Activated T-helper 17 cell treated with anti-CD3 and anti-CD28 coated beads, Interleukin-2, amount 50 U/mL, for 72 hours (primary cell): ENCODE measurements around the gene MRGPRX1. TPM values are rescaled to one million over a fixed set of nuclear protein-coding genes. Genes with fewer than 3 reads are reported as not detected.
"Not testable (repeated sequence)": the region's sequence is repeated elsewhere in the genome, so short reads cannot be mapped to it uniquely, and the experiment has no call there.

ENCODE experiments used
- ATAC-seq: fragments of 150-1000 bp; cut with Tn5 transposase; replicated peaks from 2 replicates; pipeline ENCODE4 v1.10.0; 2021; ENCODE audit warnings: mild to moderate bottlenecking, moderate library complexity
- H3K27ac Mint-ChIP-seq: one replicate; pipeline ENCODE4 v1.8.0; 2022; ENCODE audit warnings: mixed read lengths
- H3K27me3 Mint-ChIP-seq: one replicate; pipeline ENCODE4 v1.8.0; 2022; ENCODE audit warnings: mixed read lengths
- H3K36me3 Mint-ChIP-seq: one replicate; pipeline ENCODE4 v1.8.0; 2022; ENCODE audit warnings: low read depth, mild to moderate bottlenecking, mixed read lengths
- H3K4me1 Mint-ChIP-seq: one replicate; pipeline ENCODE4 v1.8.0; 2022; ENCODE audit warnings: mixed read lengths
- H3K4me3 Mint-ChIP-seq: one replicate; pipeline ENCODE4 v1.8.0; 2022; ENCODE audit warnings: mild to moderate bottlenecking, mixed read lengths
- H3K9me3 Mint-ChIP-seq: one replicate; pipeline ENCODE4 v1.8.0; 2022; ENCODE audit warnings: mixed read lengths
- total RNA-seq, 2 donors: library from RNA; stranded (reverse); gene quantifications; one replicate each; pipeline ENCODE4 v1.2.3, GENCODE V29; 2022

MRGPRX1 gene
- total RNA-seq = not detected

DNA sequence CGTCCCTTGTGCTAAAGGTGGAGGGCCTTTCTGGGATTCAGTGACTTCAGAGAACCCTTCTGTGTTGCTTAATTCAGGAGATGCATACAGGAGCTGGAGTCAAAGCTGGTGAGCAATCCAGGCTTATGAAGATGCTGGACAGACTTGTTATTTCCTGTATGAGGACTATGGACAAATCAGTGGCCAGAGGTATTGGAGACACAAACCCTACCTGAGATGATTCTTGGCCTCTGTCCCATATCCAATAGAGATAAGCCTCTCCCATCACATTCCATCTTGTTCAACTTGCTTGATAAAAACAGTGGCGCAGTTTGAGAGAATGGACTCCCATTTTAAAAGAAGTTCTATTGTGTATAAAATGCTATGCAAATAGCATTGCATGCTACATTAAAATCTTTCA, at the start of gene MRGPRX1:
Gene MRGPRX1 (minus strand): TSS at position 101 of the 400 bp plus-strand sequence. CDS start 4,630 bp downstream, outside the sequence.
- H3K4me3 Mint-ChIP-seq = no peak within 1 kb of the TSS
- ATAC-seq = no peak
- peaks cover 13% of the 10 kb centered on the region for H3K27me3 Mint-ChIP-seq
- no peaks in the 10 kb centered on the region for H3K36me3 Mint-ChIP-seq
- H3K4me1 Mint-ChIP-seq = no peaks in the 10 kb centered on the region
- no peaks in the 10 kb centered on the region for H3K9me3 Mint-ChIP-seq
- no peak within 1 kb of the TSS for H3K27ac Mint-ChIP-seq

- H3K27me3 Mint-ChIP-seq = peaks cover 10% of the 10 kb centered on the region
- no peaks in the 10 kb centered on the region for H3K4me1 Mint-ChIP-seq
- no peaks in the 10 kb centered on the region for H3K36me3 Mint-ChIP-seq
- H3K27ac Mint-ChIP-seq = no peak overlapping the region
- no peak for ATAC-seq
- no peaks in the 10 kb centered on the region for H3K9me3 Mint-ChIP-seq
- no peak overlapping the region for H3K4me3 Mint-ChIP-seq
These were observed 48.4 kb upstream of the MRGPRX1 start for GRCh38 chr11:18987454-18988231.

DNA sequence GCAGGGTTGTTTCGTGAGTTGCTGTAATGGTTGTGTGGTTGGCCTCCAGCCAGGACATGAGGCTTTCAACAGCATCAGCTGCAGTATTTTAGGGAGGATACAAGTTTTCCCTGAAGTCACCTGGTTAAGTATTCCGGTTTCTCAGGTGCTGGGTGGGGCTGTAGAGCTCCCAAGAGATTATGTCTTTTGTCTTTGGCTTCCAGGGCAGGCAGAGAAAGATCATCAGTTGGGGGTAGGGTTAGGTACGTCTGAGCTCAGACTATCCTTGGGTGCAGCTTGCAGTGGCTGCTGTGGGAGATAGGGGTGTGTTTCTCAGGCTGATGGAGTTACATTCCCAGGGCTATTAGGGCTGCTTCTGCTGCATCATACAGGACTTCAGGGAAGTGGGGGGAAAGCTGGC, 47.5 kb upstream of the MRGPRX1 start:
- Mint-ChIP-seq H3K4me1 (no peaks in the 10 kb centered on the region), H3K36me3 (no peaks in the 10 kb centered on the region), H3K27ac (no peak overlapping the region), H3K9me3 (no peaks in the 10 kb centered on the region), H3K4me3 (no peak overlapping the region), H3K27me3 (peaks cover 16% of the 10 kb centered on the region)
- ATAC-seq = no peak

DNA sequence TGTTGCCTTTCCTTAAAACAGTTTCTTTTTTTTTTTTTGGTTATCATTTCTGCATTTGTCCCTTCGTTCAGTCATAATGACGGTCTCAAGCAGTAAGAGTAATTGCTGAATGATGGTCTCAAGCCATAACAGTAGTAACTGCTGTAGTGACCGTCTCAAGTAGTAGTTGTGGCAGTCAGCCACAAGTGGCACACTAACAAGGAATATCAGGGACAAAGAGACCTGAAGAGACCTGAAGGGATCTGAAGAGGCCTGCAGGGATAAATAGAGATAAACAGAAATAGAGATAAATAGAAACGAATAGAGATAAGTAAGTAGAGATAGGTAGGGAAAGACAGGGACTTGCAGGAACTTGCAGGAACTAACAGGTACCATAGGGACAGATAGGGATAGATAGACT, 42.7 kb upstream of the MRGPRX1 start:
- ATAC-seq = no peak
- Mint-ChIP-seq H3K9me3 (no peaks in the 10 kb centered on the region), H3K36me3 (no peaks in the 10 kb centered on the region), H3K27ac (no peak overlapping the region), H3K4me1 (no peaks in the 10 kb centered on the region), H3K27me3 (peaks cover 10% of the 10 kb centered on the region), H3K4me3 (no peak overlapping the region)

- peaks cover 11% of the 10 kb centered on the region for H3K27me3 Mint-ChIP-seq
- H3K27ac Mint-ChIP-seq = no peak overlapping the region
- no peaks in the 10 kb centered on the region for H3K36me3 Mint-ChIP-seq
- H3K4me1 Mint-ChIP-seq = no peaks in the 10 kb centered on the region
- no peak overlapping the region for H3K4me3 Mint-ChIP-seq
- no peaks in the 10 kb centered on the region for H3K9me3 Mint-ChIP-seq
- ATAC-seq = no peak
These were observed 35.0 kb upstream of the MRGPRX1 start for GRCh38 chr11:18974192-18974591.

GRCh38 chr11:18972336-18972735, 33.1 kb upstream of the MRGPRX1 start:
- Mint-ChIP-seq H3K4me3 (no peak overlapping the region), H3K27ac (no peak overlapping the region), H3K4me1 (no peaks in the 10 kb centered on the region), H3K36me3 (no peaks in the 10 kb centered on the region), H3K9me3 (no peaks in the 10 kb centered on the region), H3K27me3 (peaks cover 11% of the 10 kb centered on the region)
- ATAC-seq = no peak

- ATAC-seq = no peak
- no peaks in the 10 kb centered on the region for H3K36me3 Mint-ChIP-seq
- H3K4me3 Mint-ChIP-seq = no peak overlapping the region
- no peak overlapping the region for H3K27ac Mint-ChIP-seq
- H3K27me3 Mint-ChIP-seq = peaks cover 19% of the 10 kb centered on the region
- H3K4me1 Mint-ChIP-seq = no peaks in the 10 kb centered on the region
- no peaks in the 10 kb centered on the region for H3K9me3 Mint-ChIP-seq
These were observed 30.5 kb upstream of the MRGPRX1 start for GRCh38 chr11:18969720-18970119.

GRCh38 chr11:18958221-18958910, 19.2 kb upstream of the MRGPRX1 start:
- no peak for ATAC-seq
- H3K27ac Mint-ChIP-seq = no peak overlapping the region
- H3K4me3 Mint-ChIP-seq = no peak overlapping the region
- no peaks in the 10 kb centered on the region for H3K27me3 Mint-ChIP-seq
- H3K36me3 Mint-ChIP-seq = no peaks in the 10 kb centered on the region
- H3K4me1 Mint-ChIP-seq = no peaks in the 10 kb centered on the region
- no peaks in the 10 kb centered on the region for H3K9me3 Mint-ChIP-seq

DNA sequence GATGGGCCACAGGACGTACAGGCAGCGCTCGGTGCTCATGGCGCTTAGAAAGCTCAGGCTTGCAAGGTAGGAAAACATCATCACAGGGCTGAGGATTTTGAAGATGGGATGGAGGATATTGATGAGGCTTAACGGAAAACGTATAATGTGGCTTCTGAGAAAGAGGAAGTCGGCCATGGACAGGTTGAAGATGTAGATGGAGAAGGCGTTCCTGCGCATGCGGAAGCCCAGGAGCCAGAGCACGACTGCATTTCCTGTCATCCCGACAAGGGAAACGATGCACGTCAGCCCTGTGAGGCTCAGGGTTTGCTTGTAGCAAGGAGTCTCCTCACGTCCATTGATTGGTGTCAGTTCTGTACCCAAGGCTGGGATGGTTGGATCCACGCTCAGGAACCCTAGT, 17.4 kb upstream of the MRGPRX1 start:
- Mint-ChIP-seq H3K9me3 (no peaks in the 10 kb centered on the region), H3K27ac (no peak overlapping the region), H3K27me3 (no peaks in the 10 kb centered on the region), H3K4me3 (no peak overlapping the region), H3K4me1 (no peaks in the 10 kb centered on the region), H3K36me3 (no peaks in the 10 kb centered on the region)
- no peak for ATAC-seq

DNA sequence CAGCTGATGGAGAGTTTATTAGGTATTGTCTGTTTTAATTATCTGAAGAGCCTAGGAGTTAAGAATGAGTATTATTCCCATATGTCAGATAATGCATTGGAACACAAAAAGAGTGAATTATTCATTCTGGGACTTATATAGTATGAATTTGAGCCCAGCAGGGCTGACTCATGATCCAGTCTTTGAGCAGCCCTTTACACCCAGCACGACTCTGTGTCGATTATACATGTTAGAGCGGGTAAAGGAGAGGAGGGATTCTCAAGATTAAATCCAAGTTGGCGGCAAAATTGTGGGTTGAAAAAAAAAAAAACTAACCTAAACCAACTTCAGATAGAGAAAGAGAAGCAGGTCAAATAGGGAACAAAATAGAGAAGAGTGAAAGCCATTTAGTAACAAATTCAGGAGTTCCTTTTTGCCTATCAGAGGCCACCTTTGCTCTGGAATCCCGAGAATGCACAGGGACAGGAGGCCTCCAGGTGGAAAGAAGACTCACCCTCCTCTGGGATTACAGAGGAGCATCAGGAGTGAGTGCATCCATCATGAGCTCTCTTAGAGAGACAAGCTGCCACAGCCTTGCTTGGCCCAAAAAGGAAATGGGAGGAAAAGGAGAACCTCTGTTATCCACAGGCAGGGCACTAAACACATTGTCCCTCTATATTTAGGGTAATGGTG, 3.1 kb downstream of the MRGPRX1 start:
- ATAC-seq = no peak
- Mint-ChIP-seq H3K9me3 (no peaks in the 10 kb centered on the region), H3K4me1 (no peaks in the 10 kb centered on the region), H3K27ac (no peak overlapping the region), H3K4me3 (no peak overlapping the region), H3K36me3 (no peaks in the 10 kb centered on the region), H3K27me3 (peaks cover 14% of the 10 kb centered on the region)

DNA sequence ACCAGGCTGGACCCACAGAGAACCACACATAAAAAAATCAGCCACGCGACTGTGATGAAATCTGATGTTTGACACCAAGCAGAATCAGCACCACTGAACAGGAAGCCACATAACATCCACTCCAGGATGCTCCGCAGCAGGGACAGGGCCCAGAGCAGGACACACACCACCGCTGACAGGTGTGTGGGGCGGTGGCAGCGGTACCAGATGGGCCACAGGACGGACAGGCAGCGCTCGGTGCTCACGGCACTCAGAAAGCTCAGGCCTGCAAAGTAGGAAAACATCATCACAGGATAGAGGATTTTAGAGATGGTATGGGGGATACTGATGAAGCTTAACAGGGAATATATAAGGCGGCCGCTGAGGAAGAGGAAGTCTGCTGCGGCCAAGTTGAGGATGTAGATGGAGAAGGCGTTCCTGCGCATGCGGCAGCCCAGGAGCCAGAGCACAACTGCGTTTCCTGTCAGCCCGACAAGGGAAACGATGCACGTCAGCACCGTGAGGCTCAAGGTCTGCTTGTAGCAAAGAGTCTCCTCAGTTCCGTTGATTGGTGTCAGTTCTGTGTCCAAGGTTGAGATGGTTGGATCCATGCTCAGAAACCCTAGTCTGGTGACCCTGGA, 4.9 kb downstream of the MRGPRX1 start:
- no peak for ATAC-seq

GRCh38 chr11:18927550-18928322, 11.5 kb downstream of the MRGPRX1 start:
- H3K27me3 Mint-ChIP-seq = peaks cover 9% of the 10 kb centered on the region
- no peak overlapping the region for H3K27ac Mint-ChIP-seq
- no peaks in the 10 kb centered on the region for H3K9me3 Mint-ChIP-seq
- no peaks in the 10 kb centered on the region for H3K4me1 Mint-ChIP-seq
- H3K4me3 Mint-ChIP-seq = no peak overlapping the region
- no peak for ATAC-seq
- H3K36me3 Mint-ChIP-seq = no peaks in the 10 kb centered on the region

More for the DNA sequence above, 4.9 kb downstream of the MRGPRX1 start:
- H3K27me3 Mint-ChIP-seq = peaks cover 15% of the 10 kb centered on the region
- H3K36me3 Mint-ChIP-seq = no peaks in the 10 kb centered on the region
- no peaks in the 10 kb centered on the region for H3K4me1 Mint-ChIP-seq
- no peak overlapping the region for H3K27ac Mint-ChIP-seq
- H3K4me3 Mint-ChIP-seq = no peak overlapping the region
- H3K9me3 Mint-ChIP-seq = no peaks in the 10 kb centered on the region

- H3K4me3 Mint-ChIP-seq, ATAC-seq, H3K27ac Mint-ChIP-seq, H3K4me1 Mint-ChIP-seq, H3K9me3 Mint-ChIP-seq, H3K27me3 Mint-ChIP-seq, H3K36me3 Mint-ChIP-seq: not testable (repeated sequence)
These were observed 13.8 kb downstream of the MRGPRX1 start for GRCh38 chr11:18925426-18925825.

- H3K27ac Mint-ChIP-seq = no peak overlapping the region
These were observed 26.3 kb downstream of the MRGPRX1 start for GRCh38 chr11:18912883-18913282.

More at GRCh38 chr11:18912883-18913282, 26.3 kb downstream of the MRGPRX1 start:
- Mint-ChIP-seq H3K27me3 (peaks cover 19% of the 10 kb centered on the region), H3K4me1 (no peaks in the 10 kb centered on the region), H3K9me3 (no peaks in the 10 kb centered on the region), H3K4me3 (no peak overlapping the region), H3K36me3 (no peaks in the 10 kb centered on the region)
- no peak for ATAC-seq
